LNCaP clone FGC (cell line): ENCODE measurements around the gene SNTB2.
A peak's percentile ranks its signal among the peaks of the same experiment; 100 is the strongest.

Experiments used
- DNase-seq: peaks from one replicate; pipeline ENCODE4 v3.0.0-alpha.2; 2011; ENCODE audit warnings: low read depth
- H3K4me3 ChIP-seq: 2 replicates; pipeline ENCODE4 v1.5.1; 2011; ENCODE audit warnings: mild to moderate bottlenecking, low read depth, low read length, control low read depth
- TF ChIP-seq, protein P1 (sequence below): IDR thresholded peaks from 2 replicates; pipeline ENCODE4 v1.5.1; 2012; ENCODE audit warnings: mild to moderate bottlenecking; ENCODE audit not compliant: control insufficient read depth, insufficient read depth; ENCODE audit errors: extremely low read depth

Gene SNTB2

DNA sequence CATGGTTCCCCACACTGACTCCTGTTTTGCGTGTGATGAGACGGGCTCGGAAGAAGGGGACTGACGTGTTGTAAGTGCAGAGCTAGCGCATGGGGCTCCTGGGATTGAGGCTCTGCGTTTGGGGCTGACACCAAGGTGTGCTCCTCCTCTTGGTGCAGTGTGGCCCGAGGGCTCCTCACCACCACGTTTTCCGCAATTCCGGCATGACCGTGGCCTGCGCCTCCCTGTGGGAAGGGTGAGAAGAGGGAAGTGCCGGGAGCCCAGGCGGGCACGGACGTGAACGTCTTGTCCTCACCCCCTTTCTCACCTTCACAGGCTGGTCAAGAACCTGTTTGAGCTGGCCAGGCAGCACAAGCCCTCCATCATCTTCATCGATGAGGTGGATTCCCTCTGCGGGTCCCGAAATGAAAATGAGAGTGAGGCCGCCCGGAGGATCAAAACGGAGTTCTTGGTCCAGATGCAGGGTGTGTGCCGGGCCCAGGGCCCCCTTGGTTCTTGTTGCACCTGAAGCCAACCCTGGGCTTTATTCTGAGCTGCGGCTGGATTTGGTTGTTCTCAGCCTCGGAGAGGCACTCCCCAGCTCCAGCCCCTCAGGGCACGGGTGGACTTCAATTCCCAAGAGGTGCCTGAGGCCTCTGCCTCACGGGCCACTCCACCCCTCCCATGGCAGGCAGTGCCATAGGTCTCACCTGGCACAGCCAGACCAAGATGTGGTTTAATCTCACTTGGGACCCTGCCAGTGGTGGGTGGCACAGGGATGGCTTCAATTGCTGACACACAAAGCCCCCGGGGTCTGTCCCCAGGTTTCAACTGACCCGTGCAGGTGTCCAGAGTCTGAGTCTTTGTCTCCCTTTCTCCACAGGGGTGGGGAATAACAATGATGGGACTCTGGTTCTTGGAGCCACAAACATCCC, 133.1 kb downstream of the SNTB2 start:
- H3K4me3 ChIP-seq = no peak overlapping the region
- no peak for DNase-seq
- TF ChIP-seq, protein P1, sequence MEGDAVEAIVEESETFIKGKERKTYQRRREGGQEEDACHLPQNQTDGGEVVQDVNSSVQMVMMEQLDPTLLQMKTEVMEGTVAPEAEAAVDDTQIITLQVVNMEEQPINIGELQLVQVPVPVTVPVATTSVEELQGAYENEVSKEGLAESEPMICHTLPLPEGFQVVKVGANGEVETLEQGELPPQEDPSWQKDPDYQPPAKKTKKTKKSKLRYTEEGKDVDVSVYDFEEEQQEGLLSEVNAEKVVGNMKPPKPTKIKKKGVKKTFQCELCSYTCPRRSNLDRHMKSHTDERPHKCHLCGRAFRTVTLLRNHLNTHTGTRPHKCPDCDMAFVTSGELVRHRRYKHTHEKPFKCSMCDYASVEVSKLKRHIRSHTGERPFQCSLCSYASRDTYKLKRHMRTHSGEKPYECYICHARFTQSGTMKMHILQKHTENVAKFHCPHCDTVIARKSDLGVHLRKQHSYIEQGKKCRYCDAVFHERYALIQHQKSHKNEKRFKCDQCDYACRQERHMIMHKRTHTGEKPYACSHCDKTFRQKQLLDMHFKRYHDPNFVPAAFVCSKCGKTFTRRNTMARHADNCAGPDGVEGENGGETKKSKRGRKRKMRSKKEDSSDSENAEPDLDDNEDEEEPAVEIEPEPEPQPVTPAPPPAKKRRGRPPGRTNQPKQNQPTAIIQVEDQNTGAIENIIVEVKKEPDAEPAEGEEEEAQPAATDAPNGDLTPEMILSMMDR = no peak

DNA sequence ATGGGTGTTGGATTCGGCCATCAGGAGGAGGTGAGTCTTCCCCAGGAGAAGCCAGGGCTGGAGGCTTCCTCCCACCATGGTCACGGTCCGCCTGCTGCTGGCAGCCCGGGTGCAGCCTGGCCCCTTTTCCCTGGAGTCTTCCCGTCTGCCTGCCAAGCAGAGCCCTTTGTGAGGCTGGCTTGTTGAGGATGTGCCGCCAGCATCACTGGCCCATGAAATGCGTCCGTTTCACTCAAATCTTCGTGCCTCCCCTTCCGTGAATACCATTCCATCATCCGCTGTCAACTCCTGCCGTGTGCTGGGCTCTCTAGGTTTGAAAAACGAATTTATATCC, 133.7 kb downstream of the SNTB2 start:
- no peak overlapping the region for H3K4me3 ChIP-seq
- TF ChIP-seq, protein P1 = no peak
- DNase-seq = no peak

- TF ChIP-seq, protein P1 = no peak
- H3K4me3 ChIP-seq = no peak overlapping the region
- DNase-seq = no peak
These were observed 134.1 kb downstream of the SNTB2 start for GRCh38 chr16:69321080-69321479.

DNA sequence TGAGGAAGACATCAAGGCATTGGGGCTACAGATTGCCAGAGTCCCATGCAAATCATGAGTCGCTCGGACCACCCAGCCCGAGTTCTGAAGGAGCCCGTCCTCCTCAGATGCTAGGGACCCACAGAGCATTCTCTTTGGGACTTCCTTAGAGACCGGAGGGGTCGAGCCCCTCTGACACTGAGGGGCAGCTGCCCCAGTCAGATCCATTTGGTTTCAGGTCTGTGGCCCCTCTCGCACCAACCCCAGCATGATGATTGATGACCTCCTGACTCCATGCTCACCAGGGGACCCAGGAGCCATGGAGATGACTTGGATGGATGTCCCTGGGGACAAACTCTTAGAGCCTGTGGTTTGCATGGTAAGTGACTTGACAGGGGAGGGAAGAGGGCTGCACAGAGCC, 135.4 kb downstream of the SNTB2 start:
- TF ChIP-seq, protein P1 = no peak
- H3K4me3 ChIP-seq = no peak overlapping the region
- no peak for DNase-seq

- H3K4me3 ChIP-seq = no peak overlapping the region
- DNase-seq = no peak
- TF ChIP-seq, protein P1 = no peak
These were observed 136.5 kb downstream of the SNTB2 start for GRCh38 chr16:69323415-69323814.

- TF ChIP-seq, protein P1 = no peak
- peak; percentile 28 for DNase-seq
- H3K4me3 ChIP-seq = no peak overlapping the region
These were observed 137.1 kb downstream of the SNTB2 start for GRCh38 chr16:69324013-69324531.
